Smooth muscle cell of the brain vasculature (primary cell): ENCODE data around the gene PRSS33.

ENCODE experiments used
- DNase-seq: peaks from one replicate; pipeline ENCODE4 v3.0.0-alpha.2; 2012; ENCODE audit warnings: low read depth, low spot score

The PRSS33 gene

DNA sequence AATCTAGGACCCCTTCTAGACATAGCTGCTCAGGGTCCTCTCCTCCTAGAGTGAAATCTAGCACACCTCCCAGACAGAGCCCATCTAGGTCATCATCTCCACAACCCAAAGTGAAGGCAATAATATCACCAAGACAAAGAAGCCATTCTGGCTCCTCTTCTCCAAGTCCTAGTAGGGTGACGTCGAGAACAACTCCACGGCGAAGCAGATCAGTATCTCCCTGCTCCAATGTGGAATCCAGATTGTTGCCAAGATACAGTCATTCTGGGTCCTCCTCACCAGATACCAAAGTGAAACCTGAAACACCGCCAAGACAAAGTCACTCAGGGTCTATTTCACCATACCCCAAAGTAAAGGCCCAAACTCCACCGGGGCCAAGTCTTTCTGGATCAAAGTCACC is 24.2 kb downstream of the PRSS33 start:
- DNase-seq, result no peak

DNA sequence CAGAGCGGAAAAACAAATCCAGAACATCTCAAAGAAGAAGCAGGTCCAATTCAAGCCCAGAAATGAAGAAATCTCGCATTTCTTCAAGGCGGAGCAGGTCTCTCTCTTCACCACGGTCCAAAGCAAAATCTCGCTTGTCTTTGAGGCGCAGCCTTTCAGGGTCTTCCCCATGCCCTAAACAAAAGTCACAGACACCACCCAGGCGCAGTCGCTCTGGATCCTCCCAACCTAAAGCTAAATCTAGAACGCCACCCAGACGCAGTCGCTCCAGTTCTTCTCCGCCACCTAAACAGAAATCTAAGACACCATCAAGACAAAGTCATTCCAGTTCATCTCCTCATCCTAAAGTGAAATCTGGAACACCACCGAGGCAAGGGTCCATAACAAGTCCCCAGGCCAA is 24.6 kb downstream of the PRSS33 start:
- DNase-seq, result no peak

DNA sequence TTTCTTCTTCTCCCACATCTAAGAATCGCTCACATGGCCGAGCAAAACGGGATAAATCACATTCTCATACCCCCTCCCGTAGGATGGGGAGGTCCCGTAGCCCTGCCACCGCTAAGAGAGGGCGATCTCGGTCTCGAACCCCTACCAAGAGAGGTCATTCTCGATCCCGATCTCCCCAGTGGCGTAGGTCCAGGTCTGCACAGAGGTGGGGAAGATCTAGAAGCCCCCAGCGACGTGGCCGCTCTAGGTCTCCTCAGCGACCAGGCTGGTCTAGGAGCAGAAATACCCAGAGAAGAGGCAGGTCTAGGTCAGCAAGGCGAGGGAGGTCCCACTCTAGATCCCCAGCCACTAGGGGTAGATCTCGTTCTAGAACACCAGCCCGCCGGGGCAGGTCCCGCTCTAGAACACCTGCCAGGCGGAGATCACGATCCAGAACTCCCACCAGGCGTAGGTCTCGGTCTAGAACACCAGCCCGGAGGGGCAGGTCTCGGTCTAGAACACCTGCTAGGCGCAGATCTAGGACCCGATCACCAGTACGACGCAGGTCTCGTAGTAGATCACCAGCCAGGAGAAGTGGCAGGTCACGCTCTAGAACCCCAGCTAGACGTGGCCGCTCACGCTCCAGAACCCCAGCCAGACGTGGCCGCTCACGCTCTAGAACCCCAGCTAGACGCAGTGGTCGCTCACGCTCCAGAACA is 25.3 kb downstream of the PRSS33 start:
- no peak for DNase-seq

DNA sequence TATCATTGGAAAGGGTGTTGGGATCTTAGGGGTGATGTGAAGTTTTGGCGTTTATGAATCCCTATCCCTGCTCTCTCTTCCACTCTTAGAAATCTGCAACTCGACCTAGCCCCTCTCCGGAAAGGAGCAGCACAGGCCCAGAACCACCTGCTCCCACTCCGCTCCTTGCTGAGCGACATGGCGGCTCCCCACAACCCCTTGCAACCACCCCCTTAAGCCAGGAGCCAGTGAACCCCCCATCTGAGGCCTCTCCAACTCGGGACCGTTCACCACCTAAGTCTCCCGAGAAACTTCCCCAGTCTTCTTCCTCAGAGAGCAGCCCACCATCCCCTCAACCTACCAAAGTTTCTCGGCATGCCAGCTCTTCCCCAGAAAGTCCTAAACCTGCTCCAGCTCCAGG is 25.9 kb downstream of the PRSS33 start:
- no peak for DNase-seq

DNA sequence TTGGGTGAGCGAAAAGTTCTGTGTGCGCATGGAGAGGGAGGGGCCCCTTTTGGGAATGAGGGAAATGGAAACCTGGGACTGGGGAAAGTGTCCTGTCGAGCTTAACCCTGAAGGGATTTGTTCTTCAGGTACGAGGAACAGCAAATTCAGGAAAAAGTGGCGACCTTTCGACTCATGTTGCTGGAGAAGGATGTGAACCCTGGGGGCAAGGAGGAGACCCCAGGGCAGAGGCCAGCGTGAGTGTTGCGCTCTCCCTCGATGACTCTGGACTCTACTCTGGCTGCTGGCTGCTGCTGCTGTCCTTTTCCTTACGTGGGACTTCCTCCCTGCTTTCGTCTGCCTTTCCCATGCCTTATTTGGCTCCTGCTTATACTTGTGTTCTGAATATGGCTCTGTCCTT is 30.0 kb downstream of the PRSS33 start:
- DNase-seq, result no peak

DNA sequence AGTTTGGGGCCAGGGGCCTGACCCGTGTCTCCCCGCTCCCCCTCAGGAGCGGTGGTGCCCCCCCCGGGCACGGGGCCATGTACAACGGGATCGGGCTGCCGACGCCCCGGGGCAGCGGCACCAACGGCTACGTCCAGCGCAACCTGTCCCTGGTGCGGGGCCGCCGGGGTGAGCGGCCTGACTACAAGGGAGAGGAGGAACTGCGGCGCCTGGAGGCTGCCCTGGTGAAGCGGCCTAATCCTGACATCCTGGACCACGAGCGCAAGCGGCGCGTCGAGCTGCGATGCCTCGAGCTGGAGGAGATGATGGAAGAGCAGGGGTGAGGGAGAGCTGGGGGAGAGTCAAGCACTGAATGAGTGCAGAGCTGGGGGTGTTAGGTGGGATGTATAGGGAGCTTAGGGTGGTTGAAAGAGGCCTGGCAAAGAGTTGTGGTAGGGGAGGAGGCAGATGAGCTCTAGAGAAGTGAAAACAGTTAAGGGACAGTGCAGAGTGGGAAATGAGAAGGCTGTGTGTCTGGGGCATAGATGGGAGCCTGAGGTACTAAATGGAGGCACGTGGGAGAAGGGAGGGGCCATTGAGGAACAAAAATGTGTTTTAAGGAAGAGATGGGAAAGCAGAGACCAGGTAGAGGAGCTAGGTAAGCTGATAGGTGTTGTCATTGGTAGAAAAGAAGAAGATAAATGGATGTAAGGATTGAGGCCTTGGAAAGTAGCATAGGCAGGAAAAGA is 30.9 kb downstream of the PRSS33 start:
- DNase-seq, result no peak

DNA sequence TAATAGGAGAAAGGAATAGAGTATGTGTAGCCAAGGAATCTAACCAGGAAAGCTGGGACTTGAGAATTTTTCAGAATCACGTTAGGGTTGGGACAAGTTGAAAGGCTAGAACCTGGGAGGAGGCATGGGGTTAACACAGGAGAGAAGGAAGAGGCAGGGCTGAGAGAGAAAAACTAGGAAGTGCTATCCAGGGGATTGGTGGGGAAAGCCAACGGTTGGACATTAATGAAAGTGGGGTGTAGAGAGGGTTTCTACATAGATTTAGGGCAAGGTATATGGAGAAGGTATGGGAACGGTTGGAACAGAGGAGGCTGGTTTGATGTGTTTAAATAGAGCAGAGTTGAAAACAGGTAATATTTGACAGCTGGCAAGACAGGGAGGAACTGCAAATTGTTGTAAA is 32.2 kb downstream of the PRSS33 start:
- no peak for DNase-seq

DNA sequence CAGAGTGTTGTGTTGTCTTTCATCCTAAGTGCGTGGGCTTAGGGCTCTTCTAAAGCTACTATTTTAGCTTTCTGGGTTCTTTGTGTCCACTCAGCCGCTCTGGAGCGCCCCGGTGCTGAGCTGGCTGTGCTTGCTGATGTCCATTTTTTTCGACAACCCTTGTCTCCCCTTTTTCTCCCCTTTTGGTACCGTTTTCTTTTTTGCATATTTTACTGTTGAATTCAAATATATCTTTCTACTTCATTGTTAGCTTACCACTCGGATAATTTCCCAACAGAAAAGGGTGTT is 33.7 kb downstream of the PRSS33 start:
- DNase-seq, result no peak

DNA sequence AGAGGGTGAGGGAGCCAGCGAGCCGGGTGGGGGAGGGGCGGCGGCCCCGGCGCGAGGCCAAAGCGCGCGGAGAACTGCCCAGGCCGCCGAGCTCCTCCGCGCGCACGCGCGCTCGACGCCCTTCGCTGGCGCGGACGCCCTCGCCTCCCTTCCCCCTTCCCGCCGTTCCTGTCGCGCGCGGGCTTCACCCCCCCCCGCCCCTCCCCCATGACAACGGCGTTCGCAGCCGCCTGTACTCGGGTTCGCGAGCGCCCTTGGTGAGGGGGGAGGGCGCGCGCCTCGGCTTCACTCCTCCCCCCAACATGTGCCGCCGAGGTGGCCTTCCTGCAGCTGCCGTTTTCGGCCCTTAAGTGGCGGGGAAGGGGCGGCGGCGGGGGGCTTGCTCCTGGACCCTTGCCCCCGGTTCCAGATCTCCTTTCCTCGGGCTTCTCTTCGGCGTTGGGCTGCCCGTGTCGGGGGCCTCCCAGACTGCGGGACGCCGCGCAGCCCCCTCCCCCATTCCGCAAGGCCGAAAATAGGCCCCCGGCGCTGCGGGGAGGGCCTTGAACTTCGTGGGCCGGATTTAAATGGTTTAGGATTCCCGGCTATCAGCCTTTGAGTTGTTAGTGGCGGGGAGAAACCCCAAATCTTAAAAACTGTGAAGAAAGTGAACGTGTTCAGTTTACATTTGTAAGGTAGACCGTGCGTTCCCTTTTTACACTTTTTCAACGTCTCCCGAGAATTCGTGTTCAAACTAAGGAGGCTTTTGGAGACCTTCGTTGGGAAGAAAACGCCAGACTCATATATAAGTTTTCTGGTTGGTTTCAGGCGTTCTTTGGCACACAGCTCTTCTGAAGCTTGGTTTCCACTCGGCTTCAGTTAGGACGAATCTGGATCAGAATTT is 34.3 kb downstream of the PRSS33 start:
- DNase-seq, result no peak

DNA sequence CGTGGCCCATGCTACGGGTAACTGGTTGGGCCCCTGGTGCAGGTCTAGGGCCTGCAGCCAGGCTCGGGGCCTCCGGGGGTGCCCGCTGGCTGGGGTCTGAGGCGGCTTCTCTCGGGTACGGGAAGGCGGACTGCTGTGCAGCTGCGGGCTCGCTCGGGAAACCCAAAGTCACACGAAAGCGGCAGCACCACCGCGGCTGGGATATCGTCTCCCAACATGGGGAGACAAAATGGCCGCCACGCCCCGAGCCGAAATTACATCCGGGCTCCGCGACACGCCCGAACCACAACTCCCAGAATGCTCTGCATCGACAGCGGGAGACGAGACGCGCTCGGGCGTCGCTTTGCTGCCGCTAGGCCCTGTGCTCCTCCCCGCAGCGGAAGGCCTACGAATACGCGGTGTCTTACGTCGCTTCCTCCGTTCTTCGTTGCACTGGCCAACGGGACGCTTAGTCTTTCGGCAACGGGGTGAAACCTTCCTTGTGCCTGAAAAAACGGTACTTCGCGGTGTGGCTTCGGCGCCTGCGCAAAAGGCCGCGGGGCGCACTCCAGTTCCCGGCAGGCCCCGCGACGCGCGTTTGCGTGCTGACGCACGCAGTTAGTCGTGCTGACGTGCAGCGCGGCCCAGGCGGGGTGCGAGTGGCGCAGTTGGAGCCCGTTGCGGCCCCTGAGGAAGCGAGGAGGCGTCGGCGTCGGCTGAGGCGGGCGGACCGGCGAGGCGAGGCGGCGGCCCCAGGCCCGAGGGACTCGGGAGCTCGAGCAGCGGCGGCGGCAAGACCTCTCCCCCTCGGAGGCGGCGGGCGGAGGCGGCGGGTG is 35.1 kb downstream of the PRSS33 start, which contains the start of gene SRRM2:
TSS of gene SRRM2 (plus strand) at position 604 of the 815 bp plus-strand sequence. CDS start 3,727 bp downstream, outside the sequence.
- DNase-seq, result peak; percentile 96

DNA sequence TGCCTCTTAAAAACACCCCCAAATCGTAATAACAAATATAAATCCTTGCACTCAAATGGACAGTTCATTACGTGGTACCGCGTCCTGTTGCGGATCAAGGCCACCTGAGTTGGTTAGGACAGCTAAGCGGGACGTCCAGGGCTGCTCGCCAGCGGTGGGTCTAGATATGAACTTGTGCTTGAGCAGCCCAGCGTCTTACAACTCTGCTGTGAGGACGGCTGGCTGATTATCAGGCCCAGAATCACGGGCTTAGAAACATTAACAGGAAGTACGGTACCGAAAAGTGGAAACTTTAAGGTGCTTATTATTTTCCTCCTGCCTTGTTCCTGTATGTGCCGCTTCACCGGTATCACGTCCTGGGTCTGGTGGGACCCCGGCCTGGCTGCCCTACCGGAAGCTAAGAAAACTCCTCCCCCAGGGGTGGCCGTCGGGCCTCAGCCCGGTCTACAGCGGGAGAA is 35.8 kb downstream of the PRSS33 start:
- DNase-seq, result no peak

DNA sequence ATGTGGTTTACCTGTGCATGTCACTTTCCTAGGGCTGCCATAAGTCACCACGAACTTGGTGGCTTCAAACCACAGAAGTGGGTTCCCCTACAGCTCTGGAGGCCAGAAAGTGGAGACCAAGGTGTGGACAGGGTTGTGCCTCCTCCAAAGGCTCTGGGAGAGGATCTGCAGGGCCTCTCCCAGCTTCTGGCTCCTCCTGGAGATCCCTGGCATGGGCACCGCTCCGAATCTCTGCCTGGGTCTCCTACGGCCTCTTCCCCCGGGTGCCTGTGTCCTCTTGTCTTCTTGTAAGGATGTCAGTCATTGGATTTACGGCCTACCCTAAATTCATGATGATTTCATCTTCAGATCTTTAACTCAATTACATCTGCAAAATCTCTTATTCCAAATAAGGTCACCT is 37.4 kb downstream of the PRSS33 start:
- no peak for DNase-seq

DNA sequence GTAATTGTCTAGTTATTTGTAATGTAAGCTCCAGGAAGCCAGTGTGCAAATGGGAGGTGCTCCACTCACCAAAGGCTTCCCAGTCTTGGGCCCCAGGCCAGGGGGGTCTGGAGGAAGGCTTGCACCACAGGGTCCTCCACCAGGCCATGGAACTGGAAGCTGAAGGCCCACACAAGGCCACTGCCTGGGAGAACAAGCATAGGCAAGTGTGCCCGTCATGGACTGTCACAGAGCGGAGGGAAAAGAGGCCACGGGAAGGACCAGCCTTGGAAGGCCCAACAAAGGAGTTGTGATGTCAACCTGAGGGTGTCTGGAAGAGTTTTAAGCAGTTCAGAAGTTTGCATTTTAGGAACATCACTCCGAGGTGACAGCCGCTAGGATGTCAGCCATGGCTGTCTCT is 37.9 kb downstream of the PRSS33 start:
- DNase-seq, result no peak

DNA sequence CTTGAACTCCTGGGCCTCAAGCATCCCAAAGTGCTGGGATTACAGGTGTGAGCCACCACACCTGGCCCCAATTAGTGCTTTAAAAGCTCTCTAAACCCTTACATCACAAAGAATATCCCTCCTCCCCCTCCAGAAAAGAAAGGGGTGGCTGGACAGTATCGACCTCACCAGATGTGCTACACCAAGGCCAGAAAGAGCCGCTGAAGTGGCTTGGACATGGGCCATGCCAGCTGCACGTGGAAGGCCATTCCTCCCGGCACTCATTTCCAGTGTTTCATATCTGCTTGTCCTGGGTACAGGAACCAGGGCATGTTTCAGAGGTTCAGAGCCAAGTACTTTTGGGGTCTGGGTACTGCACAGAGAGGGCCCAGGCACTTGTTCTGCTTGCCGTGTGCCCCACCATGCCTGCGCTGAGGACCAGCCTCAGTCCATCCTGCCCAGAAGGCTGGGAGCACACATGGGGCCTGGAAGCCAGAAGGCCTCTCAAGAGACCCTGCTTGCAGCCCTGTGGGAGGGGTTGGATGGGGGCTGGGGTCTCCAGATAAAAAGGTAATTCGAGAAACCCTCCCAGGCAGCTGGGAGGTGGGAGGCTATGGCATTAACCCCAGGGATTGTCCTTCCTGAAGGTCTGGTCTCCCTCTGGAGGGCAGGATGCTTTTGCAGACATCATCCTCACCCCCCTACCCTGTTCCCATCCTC is 38.5 kb downstream of the PRSS33 start:
- DNase-seq, result no peak

DNA sequence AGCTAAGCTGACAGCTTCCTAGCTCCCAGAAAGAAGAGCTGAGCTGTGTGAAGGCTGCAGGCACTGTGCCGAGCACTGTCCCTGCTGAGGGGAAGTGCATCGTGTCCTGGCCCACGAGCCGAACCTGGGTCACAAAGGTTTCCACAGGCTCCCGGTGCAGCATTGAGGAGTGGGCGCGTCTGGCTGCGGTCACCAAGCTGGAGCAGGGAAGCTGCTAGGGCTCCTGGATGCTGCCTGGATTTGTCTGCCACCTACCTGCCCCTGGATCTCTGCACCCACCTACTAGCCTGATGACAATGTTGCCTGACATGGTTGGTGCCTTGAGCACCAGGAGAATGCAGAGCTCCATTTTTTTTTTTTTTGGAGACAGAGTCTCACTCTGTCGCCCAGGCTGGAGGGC is 41.4 kb downstream of the PRSS33 start:
- DNase-seq, result no peak

DNA sequence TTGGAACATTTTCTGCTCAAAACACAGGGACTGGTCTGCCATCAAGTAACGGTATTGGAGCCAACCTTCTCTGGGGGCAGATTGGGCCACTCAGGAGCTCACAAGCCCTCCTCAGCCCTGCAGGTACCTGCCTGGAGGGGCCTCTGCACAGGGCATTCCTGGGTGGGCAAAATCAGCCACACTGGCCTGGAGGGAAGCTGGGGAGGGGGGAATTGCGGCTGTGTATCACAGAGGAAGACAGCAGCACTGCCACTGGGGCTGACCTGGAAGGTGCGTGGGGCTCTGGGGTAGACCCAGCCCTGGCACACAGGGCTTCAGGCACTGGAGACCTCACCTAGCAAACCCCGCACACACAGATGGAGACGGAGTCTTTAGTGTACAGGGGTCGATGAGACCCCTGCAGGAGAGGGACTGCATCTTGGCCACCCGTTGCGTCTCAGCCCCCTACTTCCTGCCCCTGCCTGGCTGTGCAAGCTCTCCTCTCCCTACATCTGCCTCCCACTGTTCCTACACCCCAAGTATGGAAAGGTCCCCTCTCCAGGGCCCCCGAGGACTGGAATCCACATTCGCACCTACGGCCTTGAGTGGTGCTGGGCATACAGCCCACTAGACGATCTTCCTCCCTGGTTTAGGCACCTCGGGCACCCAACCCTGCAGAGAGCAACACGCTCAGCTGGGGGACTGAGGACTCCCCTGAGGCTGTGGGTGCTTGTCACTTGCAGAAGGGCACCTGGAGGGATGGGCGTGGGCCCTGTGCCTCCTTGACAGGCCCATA is 42.1 kb downstream of the PRSS33 start:
- DNase-seq, result no peak

DNA sequence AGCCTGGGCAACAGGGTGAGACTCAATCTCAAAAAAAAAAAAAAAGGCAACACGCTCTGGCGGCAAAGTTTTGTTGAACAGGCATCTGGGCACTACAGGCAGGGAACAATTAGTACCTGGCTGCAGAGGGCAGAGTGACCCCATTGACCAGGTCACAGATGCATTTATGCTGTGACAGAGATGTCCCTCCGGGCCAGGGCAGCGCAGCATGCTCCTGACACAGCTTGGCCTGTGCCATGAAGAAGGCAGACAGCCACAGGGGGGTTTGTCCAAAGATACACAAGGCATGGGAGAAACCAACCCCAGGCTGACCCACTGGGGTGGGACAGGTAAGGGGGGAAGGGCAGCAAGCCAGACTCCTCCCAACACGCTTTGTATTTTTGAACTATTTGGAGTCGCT is 42.6 kb downstream of the PRSS33 start:
- no peak for DNase-seq

DNA sequence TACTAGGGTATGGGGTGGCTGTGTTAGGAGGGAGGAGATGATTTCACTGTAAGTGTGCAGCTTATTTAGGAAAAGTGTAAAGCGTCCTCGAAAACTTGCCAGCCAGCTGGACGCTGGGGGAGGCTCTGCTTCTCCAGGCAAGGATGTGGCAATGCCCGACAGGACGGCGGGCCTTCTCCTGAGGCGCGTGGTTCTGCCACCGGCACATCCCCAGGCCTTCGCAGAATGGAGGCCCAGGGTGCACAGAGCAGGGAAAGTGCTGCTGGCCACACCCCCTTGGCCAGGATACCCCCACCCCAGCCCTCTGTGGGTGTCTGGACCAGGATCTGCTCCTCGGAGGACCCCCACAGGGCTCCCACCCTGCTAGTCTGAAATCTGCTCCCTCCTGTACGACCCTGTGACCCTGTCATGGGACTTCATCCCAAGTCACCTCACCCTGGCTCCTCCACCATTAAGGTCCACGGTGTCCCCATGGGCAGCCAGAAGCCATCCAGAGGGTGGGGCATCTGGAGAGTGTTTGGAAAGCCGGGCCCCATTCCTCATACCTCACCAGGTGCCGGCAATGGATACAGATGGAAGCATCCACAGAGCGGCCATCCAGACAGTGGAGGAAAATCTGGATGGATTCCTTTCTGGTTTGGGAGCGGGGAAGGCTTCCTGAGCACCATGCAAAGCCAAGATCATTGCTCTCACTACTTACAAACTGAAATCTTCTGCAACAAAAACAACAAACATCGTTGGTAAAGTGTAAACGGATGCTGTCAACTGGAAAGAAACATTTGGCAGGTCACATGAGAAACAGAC is 44.2 kb downstream of the PRSS33 start:
- DNase-seq, result no peak

DNA sequence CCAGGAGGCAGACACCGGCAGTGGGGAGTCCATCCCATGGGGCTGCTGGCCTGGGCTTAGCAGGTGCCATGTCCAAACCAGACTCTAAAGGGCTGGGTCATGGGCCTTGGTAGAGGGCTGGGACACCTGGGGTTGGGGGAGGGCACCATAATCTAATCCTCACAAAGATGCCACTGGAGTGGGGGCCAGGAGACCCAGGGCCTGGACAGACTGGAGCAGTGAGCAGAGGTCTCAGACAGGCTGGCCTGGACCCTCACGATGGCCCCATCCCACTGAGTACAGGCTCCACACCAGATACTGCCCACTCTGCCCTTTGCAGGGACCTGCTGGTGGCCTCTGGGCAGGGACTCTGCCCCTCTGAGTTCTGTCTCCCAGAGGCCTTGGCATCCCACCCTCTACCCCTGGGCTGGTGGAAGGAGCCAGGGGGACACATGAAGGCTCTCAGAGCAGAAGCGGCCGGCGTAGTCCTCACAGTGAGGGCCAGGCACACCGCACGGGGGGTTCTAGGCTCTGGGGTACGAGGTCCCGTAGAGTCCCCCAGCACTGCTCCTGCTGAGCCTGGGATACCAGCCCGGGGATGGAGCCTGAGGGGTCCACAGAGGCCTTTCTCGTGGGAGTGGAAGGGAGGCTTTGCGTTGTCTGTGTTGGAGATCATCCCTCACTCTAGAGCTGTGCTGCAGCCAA is 44.9 kb downstream of the PRSS33 start:
- DNase-seq, result no peak
